B cell (primary cell): ENCODE measurements around the gene ELMO3. TPM values are rescaled to one million over a fixed set of nuclear protein-coding genes. Genes with fewer than 3 reads are reported as not detected.

Source experiments
- ATAC-seq: fragments of 200-7000 bp; cut with Tn5 transposase; one replicate; pipeline ENCODE4 v1.10.0; 2021; ENCODE audit warnings: low read depth, mild to moderate bottlenecking, moderate number of reproducible peaks, moderate library complexity
- CTCF ChIA-PET: fragments of 350-600 bp; sonication (Branson Sonifier 250); formaldehyde crosslinking; loops from one replicate; lab custom pipeline; 2021; ENCODE audit warnings: antibody characterized with exemption, inconsistent platforms; lab: Charles Lee
- POLR2A ChIA-PET: fragments of 350-600 bp; sonication (Branson Sonifier 250); formaldehyde crosslinking; loops from one replicate; lab custom pipeline; 2021; ENCODE audit warnings: antibody characterized with exemption; lab: Charles Lee
- DNase-seq: peaks from one replicate; pipeline ENCODE4 v3.0.0; 2013
- H2AFZ ChIP-seq: 2 replicates; pipeline ENCODE4 v1.6.1; 2012; ENCODE audit warnings: mild to moderate bottlenecking, low read depth, low read length; ENCODE audit not compliant: insufficient read depth, poor library complexity, severe bottlenecking
- H3K27ac ChIP-seq, 2 donors: 1 replicate in 1 of 2; 2 replicates in 1 of 2; pipeline ENCODE4 v1.5.1; 2012 to 2013; ENCODE audit warnings: low read length in 2 of 2, mild to moderate bottlenecking in 2 of 2, moderate library complexity in 1 of 2
- H3K27me3 ChIP-seq, 4 experiments: fragments of 200-600 bp in 1 of 4; sonication (generic) in 1 of 4; replicated peaks in 1 of 4; 1 replicate in 2 of 4; 2 replicates in 2 of 4; pipeline versions ENCODE4 v1.6.1 to v1.7.0; 2013 to 2016; ENCODE audit warnings: low read length in 3 of 4, mild to moderate bottlenecking in 2 of 4, mixed read lengths in 1 of 4, moderate library complexity in 1 of 4; ENCODE audit not compliant: insufficient read depth in 4 of 4, control insufficient read depth in 3 of 4; ENCODE audit errors: control extremely low read depth in 1 of 4
- H3K36me3 ChIP-seq, 2 experiments: replicated peaks in 1 of 2; 1 replicate in 1 of 2; 2 replicates in 1 of 2; pipeline versions ENCODE4 v1.6.1 to v1.7.1; 2013; ENCODE audit warnings: low read length in 1 of 2; ENCODE audit not compliant: insufficient read depth in 2 of 2, control insufficient read depth in 1 of 2; ENCODE audit errors: control extremely low read depth in 1 of 2, extremely low read depth in 1 of 2
- H3K4me1 ChIP-seq, 2 donors: fragments of 200-600 bp in 1 of 2; sonication (generic) in 1 of 2; 1 replicate in 1 of 2; 2 replicates in 1 of 2; pipeline versions ENCODE4 v1.5.1 to v1.6.1; 2013 to 2017; ENCODE audit warnings: low read length in 2 of 2; ENCODE audit not compliant: control insufficient read depth in 2 of 2, insufficient read depth in 2 of 2
- H3K4me2 ChIP-seq: replicated peaks from 2 replicates; pipeline ENCODE3; 2012; ENCODE audit warnings: mild to moderate bottlenecking, low read depth, low read length; ENCODE audit not compliant: poor library complexity, severe bottlenecking
- H3K4me3 ChIP-seq, 5 experiments: fragments of 200-600 bp in 1 of 5; sonication (generic) in 1 of 5; 1 replicate in 3 of 5; 2 replicates in 2 of 5; pipeline versions ENCODE4 v1.5.1 to v1.7.0; 2011 to 2016; ENCODE audit warnings: low read length in 4 of 5, mild to moderate bottlenecking in 4 of 5, low read depth in 2 of 5, control low read depth in 1 of 5, moderate library complexity in 1 of 5; ENCODE audit not compliant: insufficient read depth in 1 of 5; ENCODE audit errors: control extremely low read depth in 1 of 5, extremely low read depth in 1 of 5
- H3K79me2 ChIP-seq: fragments of 200-600 bp; sonication (generic); one replicate; pipeline ENCODE4 v1.6.0; 2016; ENCODE audit warnings: low read length; ENCODE audit not compliant: control insufficient read depth, insufficient read depth
- H3K9ac ChIP-seq: fragments of 200-600 bp; sonication (generic); 2 replicates; pipeline ENCODE4 v1.6.1; 2017; ENCODE audit warnings: mild to moderate bottlenecking, low read length, moderate library complexity
- H3K9me3 ChIP-seq, 3 donors: one replicate each; pipeline versions ENCODE4 v1.6.1 to v1.7.1; 2013; ENCODE audit warnings: low read length in 2 of 3; ENCODE audit not compliant: control insufficient read depth in 2 of 3, insufficient read depth in 1 of 3; ENCODE audit errors: control extremely low read depth in 1 of 3
- H4K20me1 ChIP-seq: 2 replicates; pipeline ENCODE4 v1.6.0; 2012; ENCODE audit warnings: mild to moderate bottlenecking, low read length; ENCODE audit not compliant: insufficient read depth, control insufficient read depth, poor library complexity, severe bottlenecking
- H3K27ac Mint-ChIP-seq: one replicate; pipeline ENCODE4 v1.8.0; 2021; ENCODE audit warnings: mixed read lengths
- H3K27me3 Mint-ChIP-seq: one replicate; pipeline ENCODE4 v1.8.0; 2021; ENCODE audit warnings: mixed read lengths
- H3K4me1 Mint-ChIP-seq: one replicate; pipeline ENCODE4 v1.8.0; 2021; ENCODE audit warnings: mixed read lengths
- H3K4me3 Mint-ChIP-seq: one replicate; pipeline ENCODE4 v1.8.0; 2021; ENCODE audit warnings: mixed read lengths
- H3K9me3 Mint-ChIP-seq: one replicate; pipeline ENCODE4 v1.8.0; 2022; ENCODE audit warnings: mixed read lengths; ENCODE audit not compliant: insufficient read depth
- EZH2 ChIP-seq: IDR thresholded peaks from 2 replicates; pipeline ENCODE4 v1.6.1; 2012; ENCODE audit warnings: borderline replicate concordance, low read depth, mild to moderate bottlenecking, moderate library complexity, low read length; ENCODE audit not compliant: insufficient read depth, poor library complexity, severe bottlenecking
- WGBS: methylation state at CpG from one replicate; pipeline ENCODE4 v1.1.5; 2013; ENCODE audit warnings: missing lambda C conversion rate; ENCODE audit not compliant: insufficient coverage; 5-methylcytosine and 5-hydroxymethylcytosine counted together
- intact Hi-C: fragments of 100-400 bp; cut with micrococcal nuclease; formaldehyde crosslinking; loops from one replicate; pipeline ENCODE4 v1.10.0; 2022
- polyA plus RNA-seq: library from polyadenylated mRNA; depleted of rRNA; stranded (reverse); fragments of >200 nt; gene quantifications from 2 replicates; pipeline ENCODE4 v1.2.3, GENCODE V29; 2012
- total RNA-seq, 2 donors: library from RNA; stranded (reverse); fragments of 120-200 nt in 1 of 2; gene quantifications; 1 replicate in 1 of 2; 2 replicates in 1 of 2; pipeline versions ENCODE4 v1.2.3 to v1.2.4, GENCODE V29; 2013 to 2022
- TF ChIP-seq, protein P1 (sequence below): fragments of 200-600 bp; IDR thresholded peaks from one replicate; pipeline ENCODE4 v1.8.0; 2022; ENCODE audit warnings: antibody characterized with exemption, mild to moderate bottlenecking

The ELMO3 gene
- total and polyA plus RNA-seq, 2 donors (not counting 1 experiment from before 2014, with no cell fraction given), result 9.1 to 9.6 TPM

DNA sequence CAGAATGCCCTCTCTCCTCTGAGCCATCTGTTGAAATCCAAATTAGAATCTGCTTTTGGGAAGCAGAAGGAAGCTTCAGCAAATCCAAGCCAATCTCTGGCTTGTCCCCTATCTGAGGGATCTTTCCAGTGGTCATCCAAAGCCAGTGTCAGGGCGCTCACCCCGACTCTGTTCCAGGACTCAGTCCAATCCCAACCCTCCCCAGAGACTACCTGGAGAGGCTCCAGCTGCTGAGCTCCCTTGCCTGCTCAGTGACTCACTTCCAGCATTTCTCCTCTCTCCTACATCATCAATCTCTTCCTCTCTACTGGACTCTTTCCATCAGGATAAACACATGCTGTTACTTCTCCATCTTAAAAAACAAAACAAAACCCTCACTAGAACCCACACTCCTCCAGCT is 17.6 kb upstream of the ELMO3 start:
- no peak overlapping the region for H2AFZ ChIP-seq
- H3K27ac ChIP-seq, result no peak overlapping the region
- no peaks in the 10 kb centered on the region for H3K9me3 Mint-ChIP-seq
- no peak overlapping the region for H3K4me3 ChIP-seq
- ATAC-seq (no peak), DNase-seq (no peak)
- H3K27ac Mint-ChIP-seq, result no peak overlapping the region
- no peak overlapping the region for H3K4me2 ChIP-seq
- H3K9ac ChIP-seq, result no peak overlapping the region
- H3K79me2 ChIP-seq, result no peaks in the 10 kb centered on the region
- H3K4me3 Mint-ChIP-seq, result no peak overlapping the region
- no peaks in the 10 kb centered on the region for H3K36me3 ChIP-seq
- TF ChIP-seq, protein P1, sequence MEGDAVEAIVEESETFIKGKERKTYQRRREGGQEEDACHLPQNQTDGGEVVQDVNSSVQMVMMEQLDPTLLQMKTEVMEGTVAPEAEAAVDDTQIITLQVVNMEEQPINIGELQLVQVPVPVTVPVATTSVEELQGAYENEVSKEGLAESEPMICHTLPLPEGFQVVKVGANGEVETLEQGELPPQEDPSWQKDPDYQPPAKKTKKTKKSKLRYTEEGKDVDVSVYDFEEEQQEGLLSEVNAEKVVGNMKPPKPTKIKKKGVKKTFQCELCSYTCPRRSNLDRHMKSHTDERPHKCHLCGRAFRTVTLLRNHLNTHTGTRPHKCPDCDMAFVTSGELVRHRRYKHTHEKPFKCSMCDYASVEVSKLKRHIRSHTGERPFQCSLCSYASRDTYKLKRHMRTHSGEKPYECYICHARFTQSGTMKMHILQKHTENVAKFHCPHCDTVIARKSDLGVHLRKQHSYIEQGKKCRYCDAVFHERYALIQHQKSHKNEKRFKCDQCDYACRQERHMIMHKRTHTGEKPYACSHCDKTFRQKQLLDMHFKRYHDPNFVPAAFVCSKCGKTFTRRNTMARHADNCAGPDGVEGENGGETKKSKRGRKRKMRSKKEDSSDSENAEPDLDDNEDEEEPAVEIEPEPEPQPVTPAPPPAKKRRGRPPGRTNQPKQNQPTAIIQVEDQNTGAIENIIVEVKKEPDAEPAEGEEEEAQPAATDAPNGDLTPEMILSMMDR, result no peak
- no peak for TF ChIP-seq EZH2
- 92% methylated on average over 2 of the region's 2 CpGs for WGBS
- H3K27me3 Mint-ChIP-seq, result peaks cover 22% of the 10 kb centered on the region
- CTCF ChIA-PET, result interaction anchor here (0.5 to 2.9 kb wide), 3 partner anchors 12 to 158 kb away, joined by 3 to 11 read pairs (median 5); partner anchors contain the start of genes FBXL8, NOL3 and TRADD
- intact Hi-C loops, result no loop called here
- peaks cover 0 to 40% (median 13%) of the 10 kb centered on the region in 4 experiments for H3K27me3 ChIP-seq
- H3K4me1 ChIP-seq, result peaks cover 31 to 32% of the 10 kb centered on the region in 2 donors
- POLR2A ChIA-PET, result interaction anchor here (0.5 to 0.7 kb wide), 3 partner anchors 10 to 618 kb away, joined by 7 to 11 read pairs (median 7); no protein-coding TSS in a partner anchor
- H3K9me3 ChIP-seq, result peaks cover 0 to 3% (median 0%) of the 10 kb centered on the region in 3 donors
- H4K20me1 ChIP-seq, result peaks cover 4% of the 10 kb centered on the region
- peaks cover 22% of the 10 kb centered on the region for H3K4me1 Mint-ChIP-seq

DNA sequence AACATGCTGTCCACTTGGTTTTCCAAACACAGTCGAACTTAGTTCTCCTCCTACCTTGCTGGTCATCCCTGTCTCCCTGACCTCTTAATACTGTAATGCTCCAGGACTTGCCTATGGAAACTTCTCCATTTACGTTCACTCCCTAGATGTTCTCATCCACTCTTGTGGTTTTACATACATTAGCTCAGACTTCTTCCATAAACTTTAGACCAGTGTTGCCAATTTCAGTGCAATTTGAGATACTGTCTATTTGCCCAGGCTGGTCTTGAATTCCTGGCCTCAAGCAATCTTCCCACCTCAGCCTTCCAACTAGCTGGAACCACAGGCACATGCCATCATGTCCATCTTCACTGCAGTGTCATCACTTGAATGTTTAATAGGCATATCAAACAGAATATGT is 16.6 kb upstream of the ELMO3 start:
- Mint-ChIP-seq H3K27ac (no peak overlapping the region), H3K4me3 (no peak overlapping the region), H3K9me3 (no peaks in the 10 kb centered on the region), H3K27me3 (peaks cover 21% of the 10 kb centered on the region), H3K4me1 (peaks cover 19% of the 10 kb centered on the region)
- H3K4me2 ChIP-seq, result no peak overlapping the region
- intact Hi-C loops, result no loop called here
- 79% methylated on average over 2 of the region's 2 CpGs for WGBS
- no peaks in the 10 kb centered on the region for H3K79me2 ChIP-seq
- ATAC-seq, result no peak
- H3K9ac ChIP-seq, result no peak overlapping the region
- peaks cover 0 to 5% (median 0%) of the 10 kb centered on the region in 3 donors for H3K9me3 ChIP-seq
- DNase-seq, result no peak
- H3K27me3 ChIP-seq, result peaks cover 0 to 38% (median 13%) of the 10 kb centered on the region in 4 experiments
- peaks cover 31 to 32% of the 10 kb centered on the region in 2 donors for H3K4me1 ChIP-seq
- H3K27ac ChIP-seq, result no peak overlapping the region
- no peaks in the 10 kb centered on the region for H3K36me3 ChIP-seq
- H3K4me3 ChIP-seq, result no peak overlapping the region
- H2AFZ ChIP-seq, result no peak overlapping the region
- TF ChIP-seq EZH2, result no peak
- TF ChIP-seq, protein P1, result no peak
- ChIA-PET CTCF (interaction anchor here (1.5 to 2.9 kb wide), 3 partner anchors 13 to 22 kb away, joined by 5 to 11 read pairs (median 6); partner anchors contain the start of genes FBXL8, NOL3 and TRADD), POLR2A (interaction anchor here (0.7 kb wide), 1 partner anchor 11 kb away, joined by 7 read pairs; no protein-coding TSS in a partner anchor)
- H4K20me1 ChIP-seq, result peaks cover 4% of the 10 kb centered on the region
